Ishikawa (cell line): ENCODE results near the gene ZBTB38.

ENCODE experiments used
- CEBPB ChIP-seq: IDR thresholded peaks from 2 replicates; pipeline ENCODE4 v1.6.1; 2012
- CREB1 ChIP-seq: IDR thresholded peaks from 2 replicates; pipeline ENCODE4 v1.6.1; 2012; ENCODE audit warnings: low read depth
- EGR1 ChIP-seq: IDR thresholded peaks from 2 replicates; pipeline ENCODE4 v1.6.1; 2012
- EP300 ChIP-seq: IDR thresholded peaks from 2 replicates; pipeline ENCODE4 v1.6.1; 2012; ENCODE audit warnings: borderline replicate concordance
- FOXM1 ChIP-seq: IDR thresholded peaks from 2 replicates; pipeline ENCODE4 v1.6.1; 2012; ENCODE audit warnings: low read depth, borderline replicate concordance
- NFIC ChIP-seq: IDR thresholded peaks from 2 replicates; pipeline ENCODE4 v1.6.1; 2012
- RAD21 ChIP-seq: IDR thresholded peaks from 2 replicates; pipeline ENCODE4 v1.6.1; 2012; ENCODE audit warnings: low read depth
- TAF1 ChIP-seq: IDR thresholded peaks from 2 replicates; pipeline ENCODE4 v1.6.1; 2012; ENCODE audit warnings: low read depth, mild to moderate bottlenecking
- TCF12 ChIP-seq: IDR thresholded peaks from 2 replicates; pipeline ENCODE4 v1.6.1; 2012; ENCODE audit warnings: low read depth
- TEAD4 ChIP-seq: IDR thresholded peaks from 2 replicates; pipeline ENCODE4 v1.6.1; 2012
- USF1 ChIP-seq: IDR thresholded peaks from 2 replicates; pipeline ENCODE4 v1.6.1; 2012
- YY1 ChIP-seq: IDR thresholded peaks from 2 replicates; pipeline ENCODE4 v1.6.1; 2012; ENCODE audit warnings: low read depth
- ZBTB7A ChIP-seq: IDR thresholded peaks from 2 replicates; pipeline ENCODE4 v1.6.1; 2012; ENCODE audit warnings: low read depth
- TF ChIP-seq, protein P1 (sequence below): IDR thresholded peaks from 2 replicates; pipeline ENCODE4 v1.6.1; 2012
- TF ChIP-seq, protein P2 (sequence below): IDR thresholded peaks from 2 replicates; pipeline ENCODE4 v1.6.1; 2012; ENCODE audit warnings: low read depth, mild to moderate bottlenecking

ZBTB38 gene

GRCh38 chr3:141330235-141330634, 38.1 kb upstream of the ZBTB38 start:
- TF ChIP-seq EP300 (no peak), EGR1 (no peak)

- TF ChIP-seq, protein P1, sequence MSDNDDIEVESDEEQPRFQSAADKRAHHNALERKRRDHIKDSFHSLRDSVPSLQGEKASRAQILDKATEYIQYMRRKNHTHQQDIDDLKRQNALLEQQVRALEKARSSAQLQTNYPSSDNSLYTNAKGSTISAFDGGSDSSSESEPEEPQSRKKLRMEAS = no peak
- TF ChIP-seq TAF1 (no peak), YY1 (no peak), CEBPB (no peak), TCF12 (no peak), USF1 (no peak), CREB1 (no peak), ZBTB7A (no peak), NFIC (no peak), FOXM1 (no peak), EP300 (no peak), RAD21 (no peak), EGR1 (no peak)
- TF ChIP-seq, protein P2, sequence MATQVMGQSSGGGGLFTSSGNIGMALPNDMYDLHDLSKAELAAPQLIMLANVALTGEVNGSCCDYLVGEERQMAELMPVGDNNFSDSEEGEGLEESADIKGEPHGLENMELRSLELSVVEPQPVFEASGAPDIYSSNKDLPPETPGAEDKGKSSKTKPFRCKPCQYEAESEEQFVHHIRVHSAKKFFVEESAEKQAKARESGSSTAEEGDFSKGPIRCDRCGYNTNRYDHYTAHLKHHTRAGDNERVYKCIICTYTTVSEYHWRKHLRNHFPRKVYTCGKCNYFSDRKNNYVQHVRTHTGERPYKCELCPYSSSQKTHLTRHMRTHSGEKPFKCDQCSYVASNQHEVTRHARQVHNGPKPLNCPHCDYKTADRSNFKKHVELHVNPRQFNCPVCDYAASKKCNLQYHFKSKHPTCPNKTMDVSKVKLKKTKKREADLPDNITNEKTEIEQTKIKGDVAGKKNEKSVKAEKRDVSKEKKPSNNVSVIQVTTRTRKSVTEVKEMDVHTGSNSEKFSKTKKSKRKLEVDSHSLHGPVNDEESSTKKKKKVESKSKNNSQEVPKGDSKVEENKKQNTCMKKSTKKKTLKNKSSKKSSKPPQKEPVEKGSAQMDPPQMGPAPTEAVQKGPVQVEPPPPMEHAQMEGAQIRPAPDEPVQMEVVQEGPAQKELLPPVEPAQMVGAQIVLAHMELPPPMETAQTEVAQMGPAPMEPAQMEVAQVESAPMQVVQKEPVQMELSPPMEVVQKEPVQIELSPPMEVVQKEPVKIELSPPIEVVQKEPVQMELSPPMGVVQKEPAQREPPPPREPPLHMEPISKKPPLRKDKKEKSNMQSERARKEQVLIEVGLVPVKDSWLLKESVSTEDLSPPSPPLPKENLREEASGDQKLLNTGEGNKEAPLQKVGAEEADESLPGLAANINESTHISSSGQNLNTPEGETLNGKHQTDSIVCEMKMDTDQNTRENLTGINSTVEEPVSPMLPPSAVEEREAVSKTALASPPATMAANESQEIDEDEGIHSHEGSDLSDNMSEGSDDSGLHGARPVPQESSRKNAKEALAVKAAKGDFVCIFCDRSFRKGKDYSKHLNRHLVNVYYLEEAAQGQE = no peak
These were observed 37.5 kb upstream of the ZBTB38 start for GRCh38 chr3:141330718-141331376.

GRCh38 chr3:141331377-141332318, 36.7 kb upstream of the ZBTB38 start:
- TF ChIP-seq, protein P1 = no peak
- TF ChIP-seq EP300 = no peak
- TF ChIP-seq CEBPB = no peak

GRCh38 chr3:141332416-141332815, 35.9 kb upstream of the ZBTB38 start:
- TF ChIP-seq TCF12 (no peak), NFIC (no peak), EP300 (no peak), USF1 (no peak), ZBTB7A (no peak), FOXM1 (no peak), TEAD4 (no peak), CREB1 (no peak), CEBPB (no peak), YY1 (no peak), RAD21 (no peak), EGR1 (no peak)
- TF ChIP-seq, protein P2 = no peak
- TF ChIP-seq, protein P1 = no peak

GRCh38 chr3:141333836-141334626, 34.3 kb upstream of the ZBTB38 start:
- no peak for TF ChIP-seq TAF1
- TF ChIP-seq TCF12 = no peak
- TF ChIP-seq ZBTB7A = no peak
- no peak for TF ChIP-seq EGR1
- no peak for TF ChIP-seq FOXM1
- TF ChIP-seq YY1 = no peak
- no peak for TF ChIP-seq USF1
- TF ChIP-seq, protein P1 = no peak
- TF ChIP-seq TEAD4 = no peak
- no peak for TF ChIP-seq CREB1
- TF ChIP-seq, protein P2 = no peak
- no peak for TF ChIP-seq EP300
